Measurements from ENCODE around the gene ACER3. TPM values are rescaled to one million over a fixed set of nuclear protein-coding genes. Genes with fewer than 3 reads are reported as not detected.

The ACER3 gene
- total RNA-seq, 1 donor from 2014 or later = 14.7 TPM

DNA sequence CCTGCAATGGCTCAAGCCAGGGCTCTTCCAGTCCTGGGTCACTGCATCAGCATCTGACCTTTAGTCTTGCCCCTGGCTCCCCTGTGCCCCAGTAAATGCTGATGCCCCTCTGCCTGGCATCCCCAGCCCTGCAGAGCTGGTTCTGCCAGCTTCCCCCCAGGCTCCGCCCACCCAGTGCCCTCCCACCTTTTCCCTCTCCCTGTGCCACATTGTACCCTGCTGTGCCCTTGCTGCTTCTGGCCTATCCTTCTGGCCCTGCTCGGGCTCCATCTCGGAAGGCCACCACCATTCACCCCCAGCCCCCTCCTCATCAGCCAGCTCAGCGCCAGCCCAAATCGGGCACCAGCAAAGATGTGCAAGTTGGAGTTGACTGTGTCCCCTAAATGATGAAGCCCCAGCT is 213.5 kb downstream of the ACER3 start:
- no peak overlapping the region for H3K4me3 Mint-ChIP-seq (ENCODE audit: low read depth)
- no peak for DNase-seq (ENCODE audit: low spot score, unreplicated experiment)
- H3K4me1 Mint-ChIP-seq (ENCODE audit: low read depth) = peaks cover 4% of the 10 kb centered on the region
- TF ChIP-seq, protein P1, sequence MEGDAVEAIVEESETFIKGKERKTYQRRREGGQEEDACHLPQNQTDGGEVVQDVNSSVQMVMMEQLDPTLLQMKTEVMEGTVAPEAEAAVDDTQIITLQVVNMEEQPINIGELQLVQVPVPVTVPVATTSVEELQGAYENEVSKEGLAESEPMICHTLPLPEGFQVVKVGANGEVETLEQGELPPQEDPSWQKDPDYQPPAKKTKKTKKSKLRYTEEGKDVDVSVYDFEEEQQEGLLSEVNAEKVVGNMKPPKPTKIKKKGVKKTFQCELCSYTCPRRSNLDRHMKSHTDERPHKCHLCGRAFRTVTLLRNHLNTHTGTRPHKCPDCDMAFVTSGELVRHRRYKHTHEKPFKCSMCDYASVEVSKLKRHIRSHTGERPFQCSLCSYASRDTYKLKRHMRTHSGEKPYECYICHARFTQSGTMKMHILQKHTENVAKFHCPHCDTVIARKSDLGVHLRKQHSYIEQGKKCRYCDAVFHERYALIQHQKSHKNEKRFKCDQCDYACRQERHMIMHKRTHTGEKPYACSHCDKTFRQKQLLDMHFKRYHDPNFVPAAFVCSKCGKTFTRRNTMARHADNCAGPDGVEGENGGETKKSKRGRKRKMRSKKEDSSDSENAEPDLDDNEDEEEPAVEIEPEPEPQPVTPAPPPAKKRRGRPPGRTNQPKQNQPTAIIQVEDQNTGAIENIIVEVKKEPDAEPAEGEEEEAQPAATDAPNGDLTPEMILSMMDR (IDR thresholded peaks at IDR 0.05; ENCODE audit: unreplicated experiment) = no peak
- H3K9me3 Mint-ChIP-seq (ENCODE audit: low read depth) = peaks cover 13% of the 10 kb centered on the region
- no peak overlapping the region for H3K27ac Mint-ChIP-seq
- H3K36me3 Mint-ChIP-seq (ENCODE audit: insufficient read depth) = peaks cover 3% of the 10 kb centered on the region
- peaks cover 6% of the 10 kb centered on the region for H3K27me3 Mint-ChIP-seq

DNA sequence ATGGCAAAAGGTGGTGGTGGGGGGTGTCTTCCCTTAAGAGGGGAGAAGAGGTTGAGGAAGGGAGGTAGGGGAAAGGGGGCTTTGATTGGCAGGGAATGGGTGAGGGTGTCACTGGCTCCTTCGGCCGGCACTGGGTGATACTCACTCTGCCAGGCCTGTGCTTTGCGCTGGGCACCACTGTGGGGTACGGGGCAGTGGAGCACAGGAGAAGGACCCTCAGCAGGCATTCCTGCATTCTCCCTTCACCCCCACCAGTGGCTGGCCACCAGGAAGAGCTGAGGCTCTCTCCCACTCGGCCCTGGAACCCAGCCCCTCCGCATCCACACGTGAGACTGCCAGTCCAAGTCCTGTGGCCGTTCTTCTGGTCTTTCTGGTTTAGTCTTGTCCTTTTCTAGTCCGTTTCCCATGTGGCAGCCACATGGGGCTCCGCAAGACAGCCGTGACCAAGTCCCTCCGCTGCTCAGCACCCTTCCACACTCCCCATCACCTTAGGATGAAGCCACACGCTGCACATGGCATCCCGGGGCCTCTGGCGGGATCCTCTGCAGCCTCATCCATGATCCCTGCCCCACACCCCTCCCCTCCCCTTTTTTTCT is 214.0 kb downstream of the ACER3 start:
- Mint-ChIP-seq H3K9me3 (ENCODE audit: low read depth) (peaks cover 14% of the 10 kb centered on the region), H3K27ac (no peak overlapping the region)
- no peak for DNase-seq (ENCODE audit: low spot score, unreplicated experiment)

DNA sequence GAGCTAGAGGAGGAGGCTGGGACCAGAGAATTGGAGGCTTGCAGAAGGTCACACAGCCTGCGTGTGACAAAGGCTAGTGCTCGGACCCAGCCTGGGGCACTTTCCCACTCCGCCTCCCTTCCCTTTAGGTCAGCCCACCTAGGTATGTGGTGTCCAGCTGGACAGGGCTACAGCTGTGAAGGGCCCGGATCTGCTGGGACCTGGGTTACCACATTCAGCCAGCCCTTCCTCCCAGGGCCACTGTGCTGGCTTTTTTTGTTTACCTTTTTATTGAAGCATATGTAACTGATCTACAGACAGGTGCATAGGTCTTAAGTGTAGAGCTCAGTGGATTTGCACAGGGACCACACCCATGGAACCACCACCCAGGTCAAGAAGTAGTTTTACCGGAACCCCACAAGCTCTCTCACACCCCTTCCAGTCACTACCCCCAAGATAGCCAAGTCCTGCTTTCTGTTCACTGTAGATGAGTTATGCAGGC is 214.7 kb downstream of the ACER3 start:
- TF ChIP-seq, protein P1 (IDR thresholded peaks at IDR 0.05; ENCODE audit: unreplicated experiment) = no peak
- peaks cover 15% of the 10 kb centered on the region for H3K9me3 Mint-ChIP-seq (ENCODE audit: low read depth)
- H3K27me3 Mint-ChIP-seq = peaks cover 3% of the 10 kb centered on the region
- H3K27ac Mint-ChIP-seq = no peak overlapping the region
- H3K4me1 Mint-ChIP-seq (ENCODE audit: low read depth) = peaks cover 4% of the 10 kb centered on the region
- DNase-seq (ENCODE audit: low spot score, unreplicated experiment) = no peak
- H3K36me3 Mint-ChIP-seq (ENCODE audit: insufficient read depth) = peaks cover 3% of the 10 kb centered on the region
- H3K4me3 Mint-ChIP-seq (ENCODE audit: low read depth) = no peak overlapping the region

More for the DNA sequence above, 214.0 kb downstream of the ACER3 start:
- Mint-ChIP-seq H3K27me3 (peaks cover 4% of the 10 kb centered on the region), H3K4me3 (ENCODE audit: low read depth) (no peak overlapping the region), H3K4me1 (ENCODE audit: low read depth) (peaks cover 4% of the 10 kb centered on the region), H3K36me3 (ENCODE audit: insufficient read depth) (peaks cover 3% of the 10 kb centered on the region)
- TF ChIP-seq, protein P1 (IDR thresholded peaks at IDR 0.05; ENCODE audit: unreplicated experiment) = no peak

Other genes with a start within 250 kb of the ACER3 start
- gene LRRC32, start 190.2 kb upstream of the ACER3 start, total RNA-seq = 0.14 and 0.27 TPM in 2 replicates
- gene TSKU, start 77.6 kb upstream of the ACER3 start, total RNA-seq = 27.1 and 29.8 TPM in 2 replicates
- not detected in 2 replicates for gene B3GNT6, start 173.5 kb downstream of the ACER3 start, total RNA-seq
- gene CAPN5, start 206.1 kb downstream of the ACER3 start, total RNA-seq = 9.5 and 10.9 TPM in 2 replicates
- gene OMP, start 241.9 kb downstream of the ACER3 start, total RNA-seq = not detected in 2 replicates

Measured in progenitor cell of endocrine pancreas (in vitro differentiated cells).